Thyroid gland (tissue), 4 donors: Measurements from ENCODE around the gene BICD2. TPM values are rescaled to one million over a fixed set of nuclear protein-coding genes. Genes with fewer than 3 reads are reported as not detected.
A peak's percentile ranks its signal among the peaks of the same experiment; 100 is the strongest.

Experiments used
- DNase-seq, 2 donors: peaks; one replicate each; pipeline ENCODE4 v3.0.0-alpha.2; 2019
- H3K27ac ChIP-seq, 3 donors: fragments of 200-600 bp; sonication (generic); 1 replicate in 2 of 3; 2 replicates in 1 of 3; pipeline ENCODE4 v1.5.1; 2016 to 2019; ENCODE audit warnings: mild to moderate bottlenecking in 1 of 3, moderate library complexity in 1 of 3
- H3K27me3 ChIP-seq: fragments of 200-600 bp; sonication (generic); one replicate; pipeline ENCODE4 v1.5.1; 2019
- H3K36me3 ChIP-seq, 2 donors: fragments of 200-600 bp; sonication (generic); one replicate each; pipeline ENCODE4 v1.5.1; 2016 to 2019
- H3K4me1 ChIP-seq, 2 donors: fragments of 200-600 bp; sonication (generic); one replicate each; pipeline ENCODE4 v1.5.1; 2017 to 2019
- H3K4me3 ChIP-seq, 3 donors: fragments of 200-600 bp; sonication (generic); replicated peaks in 1 of 3; 1 replicate in 2 of 3; 2 replicates in 1 of 3; pipeline ENCODE4 v1.5.1; 2016; ENCODE audit warnings: mild to moderate bottlenecking in 1 of 3
- H3K9me3 ChIP-seq: fragments of 200-600 bp; sonication (generic); one replicate; pipeline ENCODE4 v1.5.1; 2017
- POLR2A ChIP-seq, 2 donors: fragments of 450-650 bp; IDR thresholded peaks; one replicate each; pipeline ENCODE4 v1.6.1; 2017; ENCODE audit warnings: antibody characterized with exemption in 2 of 2, mild to moderate bottlenecking in 2 of 2, moderate library complexity in 1 of 2
- whole genome bisulfite sequencing, 2 donors: methylation state at CpG; one replicate each; pipeline ENCODE4 v1.1.5; 2017; 5-methylcytosine and 5-hydroxymethylcytosine counted together
- intact Hi-C: fragments of 100-400 bp; cut with DNase I; formaldehyde crosslinking; loops from one replicate; pipeline ENCODE4 v1.15.1; 2023
- total RNA-seq, 4 donors: library from RNA; depleted of rRNA; stranded (reverse); fragments of >200 nt; gene quantifications; one replicate each; pipeline ENCODE4 v1.2.3, GENCODE V29; 2016
- TF ChIP-seq, protein P1 (sequence below), 6 experiments: fragments of 200-600 bp in 3 of 6; fragments of 450-650 bp in 3 of 6; sonication (generic) in 3 of 6; IDR thresholded peaks; one replicate each; pipeline ENCODE4 v1.5.1; 2016 to 2019; ENCODE audit warnings: antibody characterized with exemption in 6 of 6, mild to moderate bottlenecking in 2 of 6, inconsistent platforms in 1 of 6, moderate library complexity in 1 of 6

BICD2 gene
- total RNA-seq, 4 donors from 2014 or later = 26.1 to 33.3 (median 28.2) TPM

DNA sequence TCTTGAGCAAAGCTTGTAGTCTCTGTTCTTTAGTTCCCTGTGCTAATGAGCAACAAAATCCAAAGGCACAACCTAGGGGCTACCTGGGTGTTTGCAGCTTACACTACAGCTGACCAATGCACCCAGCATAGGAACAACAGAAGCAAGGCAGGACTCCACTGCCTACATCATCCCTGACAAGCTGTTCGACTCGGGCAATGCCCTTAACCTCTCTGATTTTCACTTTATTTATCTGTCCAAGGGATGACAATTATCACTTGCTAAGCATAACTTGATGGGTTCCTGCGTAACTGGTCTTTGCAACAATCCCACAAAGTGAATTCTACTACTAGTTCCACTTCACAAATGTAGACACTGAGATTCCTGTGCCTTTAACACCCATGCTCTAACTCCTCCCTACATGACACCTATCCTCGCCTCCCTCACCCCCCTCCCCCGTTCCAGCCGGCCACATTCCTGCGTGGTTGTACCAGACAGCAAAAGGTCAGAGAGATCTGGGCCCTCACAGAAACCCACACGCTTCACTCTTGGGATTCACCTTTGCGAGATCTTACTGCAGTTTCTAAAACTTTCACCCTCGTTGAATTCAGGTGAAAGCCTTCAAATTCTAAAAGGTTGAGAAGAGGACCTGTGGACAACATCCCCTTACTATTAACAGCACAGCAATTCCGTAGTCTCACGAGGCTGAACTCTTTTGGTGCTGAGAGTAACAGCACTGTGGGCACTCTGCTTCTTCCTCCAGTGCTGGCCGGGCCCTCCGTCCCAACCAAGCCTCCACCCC, 95.7 kb downstream of the BICD2 start:
- DNase-seq = peak; percentile 38 to 49
- peak overlapping the region in 2 of 3 donors; percentile 73 to 76 for H3K27ac ChIP-seq
- H3K36me3 ChIP-seq = no peaks in the 10 kb centered on the region
- no peaks in the 10 kb centered on the region for H3K9me3 ChIP-seq
- peaks cover 12 to 28% of the 10 kb centered on the region in 2 donors for H3K4me1 ChIP-seq
- H3K4me3 ChIP-seq = peak overlapping the region; percentile 69 to 94 (median 90)
- H3K27me3 ChIP-seq = no peaks in the 10 kb centered on the region
- WGBS, 2 donors = 22 to 33% methylated on average over 10 to 14 of the region's 14 CpGs
- TF ChIP-seq POLR2A (IDR thresholded peaks at IDR 0.05) = no peak
- TF ChIP-seq, protein P1, sequence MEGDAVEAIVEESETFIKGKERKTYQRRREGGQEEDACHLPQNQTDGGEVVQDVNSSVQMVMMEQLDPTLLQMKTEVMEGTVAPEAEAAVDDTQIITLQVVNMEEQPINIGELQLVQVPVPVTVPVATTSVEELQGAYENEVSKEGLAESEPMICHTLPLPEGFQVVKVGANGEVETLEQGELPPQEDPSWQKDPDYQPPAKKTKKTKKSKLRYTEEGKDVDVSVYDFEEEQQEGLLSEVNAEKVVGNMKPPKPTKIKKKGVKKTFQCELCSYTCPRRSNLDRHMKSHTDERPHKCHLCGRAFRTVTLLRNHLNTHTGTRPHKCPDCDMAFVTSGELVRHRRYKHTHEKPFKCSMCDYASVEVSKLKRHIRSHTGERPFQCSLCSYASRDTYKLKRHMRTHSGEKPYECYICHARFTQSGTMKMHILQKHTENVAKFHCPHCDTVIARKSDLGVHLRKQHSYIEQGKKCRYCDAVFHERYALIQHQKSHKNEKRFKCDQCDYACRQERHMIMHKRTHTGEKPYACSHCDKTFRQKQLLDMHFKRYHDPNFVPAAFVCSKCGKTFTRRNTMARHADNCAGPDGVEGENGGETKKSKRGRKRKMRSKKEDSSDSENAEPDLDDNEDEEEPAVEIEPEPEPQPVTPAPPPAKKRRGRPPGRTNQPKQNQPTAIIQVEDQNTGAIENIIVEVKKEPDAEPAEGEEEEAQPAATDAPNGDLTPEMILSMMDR (IDR thresholded peaks at IDR 0.05) = no peak
- intact Hi-C loops = loop anchor here (5.0 kb wide), 1 partner anchor 98 kb away; no protein-coding TSS in a partner anchor

- Histone ChIP-seq H3K9me3 (no peaks in the 10 kb centered on the region), H3K4me3 (no peak overlapping the region), H3K4me1 (peaks cover 12 to 28% of the 10 kb centered on the region in 2 donors), H3K27ac (no peak overlapping the region), H3K27me3 (no peaks in the 10 kb centered on the region), H3K36me3 (no peaks in the 10 kb centered on the region)
- no peak for DNase-seq
- 85 to 88% methylated on average over 7 to 8 of the region's 8 CpGs for WGBS, 2 donors
- TF ChIP-seq, protein P1 (IDR thresholded peaks at IDR 0.05) = no peak
- TF ChIP-seq POLR2A (IDR thresholded peaks at IDR 0.05) = no peak
- intact Hi-C loops = loop anchor here (5.0 kb wide), 1 partner anchor 100 kb away; no protein-coding TSS in a partner anchor
These were observed 97.6 kb downstream of the BICD2 start for GRCh38 chr9:92666912-92667532.

GRCh38 chr9:92666236-92666635, 98.4 kb downstream of the BICD2 start:
- TF ChIP-seq, protein P1 (IDR thresholded peaks at IDR 0.05) = no peak
- TF ChIP-seq POLR2A (IDR thresholded peaks at IDR 0.05) = no peak
- no peak overlapping the region for H3K4me3 ChIP-seq
- no peaks in the 10 kb centered on the region for H3K27me3 ChIP-seq
- H3K4me1 ChIP-seq = peaks cover 9 to 25% of the 10 kb centered on the region in 2 donors
- H3K36me3 ChIP-seq = no peaks in the 10 kb centered on the region
- H3K9me3 ChIP-seq = no peaks in the 10 kb centered on the region
- no peak for DNase-seq
- intact Hi-C loops = loop anchor here (5.0 kb wide), 1 partner anchor 101 kb away; no protein-coding TSS in a partner anchor
- H3K27ac ChIP-seq = no peak overlapping the region
- WGBS, 2 donors = 88 to 89% methylated on average over 6 of the region's 6 CpGs

DNA sequence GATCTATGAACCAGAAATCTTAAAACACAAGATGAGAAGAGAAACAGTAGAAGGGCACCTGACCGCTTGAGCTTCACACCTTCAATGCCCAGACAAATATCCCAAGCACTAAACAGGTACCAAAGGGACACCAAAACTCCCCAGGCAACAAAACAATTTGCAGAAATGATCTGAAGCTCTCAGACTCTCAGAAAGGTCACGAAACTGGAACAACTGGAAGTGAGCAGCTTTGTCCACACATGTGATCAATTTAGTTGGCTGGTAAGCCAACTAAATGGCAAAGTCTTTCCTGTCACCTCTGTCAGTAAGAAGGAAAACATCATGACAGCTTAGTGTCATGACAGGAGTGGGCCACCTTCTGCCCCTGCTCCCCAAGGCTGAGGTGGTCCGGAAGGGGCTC, 98.8 kb downstream of the BICD2 start:
- H3K4me1 ChIP-seq = peaks cover 5 to 22% of the 10 kb centered on the region in 2 donors
- no peak overlapping the region for H3K27ac ChIP-seq
- intact Hi-C loops = loop anchor here (5.0 kb wide), 1 partner anchor 101 kb away; no protein-coding TSS in a partner anchor
- no peak for TF ChIP-seq POLR2A (IDR thresholded peaks at IDR 0.05)
- TF ChIP-seq, protein P1 (IDR thresholded peaks at IDR 0.05) = no peak
- DNase-seq = no peak
- H3K9me3 ChIP-seq = no peaks in the 10 kb centered on the region
- 89 to 91% methylated on average over 3 of the region's 3 CpGs for WGBS, 2 donors
- no peak overlapping the region for H3K4me3 ChIP-seq
- H3K36me3 ChIP-seq = no peaks in the 10 kb centered on the region
- no peaks in the 10 kb centered on the region for H3K27me3 ChIP-seq
